Stimulated activated CD8-positive, alpha-beta memory T cell treated with anti-CD3 and anti-CD28 coated beads, Interleukin-7, amount 100 ng/mL, for 48 hours (primary cell): Measurements from ENCODE around the gene NUCB2.

Source experiments
- DNase-seq, 2 donors: peaks; one replicate each; pipeline ENCODE4 v3.0.0-alpha.2; 2020; ENCODE audit warnings: low read depth in 1 of 2; ENCODE audit errors: extremely low read depth in 1 of 2

Gene NUCB2

GRCh38 chr11:17331669-17332068 is 55.1 kb downstream of the NUCB2 start:
- no peak for DNase-seq

- no peak for DNase-seq
Measured at GRCh38 chr11:17333799-17334586, 57.5 kb downstream of the NUCB2 start.

- no peak for DNase-seq
Measured at GRCh38 chr11:17343257-17343656, 66.7 kb downstream of the NUCB2 start.

GRCh38 chr11:17343907-17344306 is 67.4 kb downstream of the NUCB2 start:
- peak in 1 of 2 donors; percentile 62 for DNase-seq

GRCh38 chr11:17347676-17348075 is 71.1 kb downstream of the NUCB2 start:
- no peak for DNase-seq

GRCh38 chr11:17350455-17351171 is 74.1 kb downstream of the NUCB2 start:
- no peak for DNase-seq

- DNase-seq = no peak
Measured at GRCh38 chr11:17351172-17351509, 74.6 kb downstream of the NUCB2 start.

GRCh38 chr11:17351510-17352176 is 75.1 kb downstream of the NUCB2 start, which contains the start of gene NCR3LG1:
NCR3LG1 (plus strand) TSS chr11:17351800; CDS start chr11:17351970, 170 bp downstream.
- DNase-seq = peak; percentile 39 to 43

GRCh38 chr11:17352950-17353820 is 76.6 kb downstream of the NUCB2 start:
- DNase-seq = peak; percentile 59 to 72

GRCh38 chr11:17353821-17354600 is 77.5 kb downstream of the NUCB2 start:
- DNase-seq = no peak

- peak in 1 of 2 donors; percentile 55 for DNase-seq
Measured at GRCh38 chr11:17354601-17354991, 78.1 kb downstream of the NUCB2 start.

- no peak for DNase-seq
Measured at GRCh38 chr11:17366495-17366894, 90.0 kb downstream of the NUCB2 start.

GRCh38 chr11:17368551-17368950 is 92.0 kb downstream of the NUCB2 start:
- no peak for DNase-seq

- DNase-seq = no peak
Measured at GRCh38 chr11:17369094-17369493, 92.6 kb downstream of the NUCB2 start.

- DNase-seq = no peak
Measured at GRCh38 chr11:17369684-17370243, 93.2 kb downstream of the NUCB2 start.

GRCh38 chr11:17371614-17372013 is 95.1 kb downstream of the NUCB2 start:
- DNase-seq = no peak

GRCh38 chr11:17375547-17375946 is 99.0 kb downstream of the NUCB2 start:
- DNase-seq = no peak

- DNase-seq = no peak
Measured at GRCh38 chr11:17376493-17376892, 100.0 kb downstream of the NUCB2 start.

- no peak for DNase-seq
Measured at GRCh38 chr11:17378655-17379054, 102.1 kb downstream of the NUCB2 start.
